SW480 (cell line): Measurements from ENCODE around the gene SRP72.

Source experiments
- DNase-seq: peaks from one replicate; pipeline ENCODE4 v3.0.0-alpha.2; 2016; ENCODE audit warnings: low spot score

The SRP72 gene

GRCh38 chr4:56465599-56466295 is 1.7 kb upstream of the SRP72 start:
- DNase-seq, result no peak

GRCh38 chr4:56466296-56466761 is 1.1 kb upstream of the SRP72 start:
- peak; percentile 75 for DNase-seq

GRCh38 chr4:56466910-56467283 is 520 bp upstream of the SRP72 start:
- no peak for DNase-seq

- peak; percentile 63 for DNase-seq
Observed at GRCh38 chr4:56468097-56468422, 643 bp downstream of the SRP72 start.

- no peak for DNase-seq
Observed at GRCh38 chr4:56469489-56470210, 2.2 kb downstream of the SRP72 start.

- DNase-seq, result no peak
Observed at GRCh38 chr4:56475917-56476316, 8.5 kb downstream of the SRP72 start.

- no peak for DNase-seq
Observed at GRCh38 chr4:56477192-56477702, 9.8 kb downstream of the SRP72 start.

- no peak for DNase-seq
Observed at GRCh38 chr4:56480691-56481090, 13.3 kb downstream of the SRP72 start.

- no peak for DNase-seq
Observed at GRCh38 chr4:56496241-56496640, 28.8 kb downstream of the SRP72 start.

GRCh38 chr4:56505269-56506130 is 38.1 kb downstream of the SRP72 start, which contains the start of gene ARL9:
TSS of gene ARL9 (plus strand) at chr4:56505791. CDS start at chr4:56505863, 72 bp downstream.
- DNase-seq, result no peak

- DNase-seq, result no peak
Observed at GRCh38 chr4:56511098-56511497, 43.7 kb downstream of the SRP72 start.

GRCh38 chr4:56512166-56512565 is 44.7 kb downstream of the SRP72 start:
- no peak for DNase-seq

GRCh38 chr4:56513517-56513916 is 46.1 kb downstream of the SRP72 start:
- DNase-seq, result no peak

GRCh38 chr4:56530269-56531148 is 63.1 kb downstream of the SRP72 start:
- DNase-seq, result peak; percentile 61

GRCh38 chr4:56531149-56531770 is 63.8 kb downstream of the SRP72 start:
- DNase-seq, result no peak

GRCh38 chr4:56531823-56532222 is 64.4 kb downstream of the SRP72 start:
- no peak for DNase-seq

- DNase-seq, result no peak
Observed at GRCh38 chr4:56532239-56532638, 64.8 kb downstream of the SRP72 start.

- no peak for DNase-seq
Observed at GRCh38 chr4:56535915-56536314, 68.5 kb downstream of the SRP72 start.

- DNase-seq, result no peak
Observed at GRCh38 chr4:56537147-56537546, 69.7 kb downstream of the SRP72 start.

GRCh38 chr4:56540826-56541225 is 73.4 kb downstream of the SRP72 start:
- no peak for DNase-seq

- DNase-seq, result peak; percentile 80
Observed at GRCh38 chr4:56544573-56545131, 77.2 kb downstream of the SRP72 start.
